ENCODE data around the gene TDRD10.

The TDRD10 gene

GRCh38 chr1:154489695-154490274, 12.2 kb upstream of the TDRD10 start:
- TF ChIP-seq EZH2 (IDR thresholded peaks at IDR 0.05; ENCODE audit: borderline replicate concordance, low read depth, low read length, severe bottlenecking) (no peak), CTCF (IDR thresholded peaks at IDR 0.05; ENCODE audit: borderline replicate concordance, extremely low read depth, low read length, poor library complexity, severe bottlenecking) (no peak)
- Histone ChIP-seq H2AFZ (ENCODE audit: low read depth, low read length) (no peak overlapping the region), H3K4me1 (ENCODE audit: insufficient read depth, low read length) (no peaks in the 10 kb centered on the region)

GRCh38 chr1:154490317-154490716, 11.7 kb upstream of the TDRD10 start:
- ATAC-seq (ENCODE audit: insufficient read depth, low read depth) (no peak), DNase-seq (no peak)
- no peaks in the 10 kb centered on the region for H4K20me1 ChIP-seq (ENCODE audit: insufficient read depth, low read length)
- no peak overlapping the region for H3K9ac ChIP-seq (ENCODE audit: low read depth, low read length)
- no peak overlapping the region for H3K27ac ChIP-seq (ENCODE audit: low read length)
- H3K36me3 ChIP-seq (ENCODE audit: insufficient read depth, low read length): no peaks in the 10 kb centered on the region
- no peak overlapping the region for H3K4me3 ChIP-seq (ENCODE audit: low read depth in 1 of 2, low read length in 2 of 2)
- H3K9me3 ChIP-seq (ENCODE audit: insufficient read depth, low read length, severe bottlenecking): no peaks in the 10 kb centered on the region
- no peaks in the 10 kb centered on the region for H3K79me2 ChIP-seq (ENCODE audit: insufficient read depth, low read length)
- no peak overlapping the region for H2AFZ ChIP-seq (ENCODE audit: low read depth, low read length)
- H3K27me3 ChIP-seq (ENCODE audit: insufficient read depth, low read length, poor library complexity): peaks cover 25% of the 10 kb centered on the region
- no peaks in the 10 kb centered on the region for H3K4me1 ChIP-seq (ENCODE audit: insufficient read depth, low read length)
- H3K4me2 ChIP-seq (ENCODE audit: insufficient read depth, low read length): no peak overlapping the region
- TF ChIP-seq CTCF (IDR thresholded peaks at IDR 0.05; ENCODE audit: borderline replicate concordance, extremely low read depth, low read length, poor library complexity, severe bottlenecking) (no peak), EZH2 (IDR thresholded peaks at IDR 0.05; ENCODE audit: borderline replicate concordance, low read depth, low read length, severe bottlenecking) (no peak)

More at GRCh38 chr1:154489695-154490274, 12.2 kb upstream of the TDRD10 start:
- H3K4me3 ChIP-seq (ENCODE audit: low read depth in 1 of 2, low read length in 2 of 2): no peak overlapping the region
- no peak overlapping the region for H3K9ac ChIP-seq (ENCODE audit: low read depth, low read length)
- ATAC-seq (ENCODE audit: insufficient read depth, low read depth) (no peak), DNase-seq (no peak)
- no peak overlapping the region for H3K4me2 ChIP-seq (ENCODE audit: insufficient read depth, low read length)
- no peaks in the 10 kb centered on the region for H4K20me1 ChIP-seq (ENCODE audit: insufficient read depth, low read length)
- H3K27me3 ChIP-seq (ENCODE audit: insufficient read depth, low read length, poor library complexity): peaks cover 21% of the 10 kb centered on the region
- no peaks in the 10 kb centered on the region for H3K79me2 ChIP-seq (ENCODE audit: insufficient read depth, low read length)
- no peaks in the 10 kb centered on the region for H3K9me3 ChIP-seq (ENCODE audit: insufficient read depth, low read length, severe bottlenecking)
- H3K27ac ChIP-seq (ENCODE audit: low read length): no peak overlapping the region
- H3K36me3 ChIP-seq (ENCODE audit: insufficient read depth, low read length): no peaks in the 10 kb centered on the region

GRCh38 chr1:154492115-154492514, 9.9 kb upstream of the TDRD10 start:
- ATAC-seq (ENCODE audit: insufficient read depth, low read depth): no peak
- no peak overlapping the region for H3K4me2 ChIP-seq (ENCODE audit: insufficient read depth, low read length)
- no peaks in the 10 kb centered on the region for H3K4me1 ChIP-seq (ENCODE audit: insufficient read depth, low read length)

More at GRCh38 chr1:154492115-154492514, 9.9 kb upstream of the TDRD10 start:
- TF ChIP-seq EZH2 (IDR thresholded peaks at IDR 0.05; ENCODE audit: borderline replicate concordance, low read depth, low read length, severe bottlenecking): no peak
- no peak for TF ChIP-seq CTCF (IDR thresholded peaks at IDR 0.05; ENCODE audit: borderline replicate concordance, extremely low read depth, low read length, poor library complexity, severe bottlenecking)
- Histone ChIP-seq H3K9me3 (ENCODE audit: insufficient read depth, low read length, severe bottlenecking) (no peaks in the 10 kb centered on the region), H3K79me2 (ENCODE audit: insufficient read depth, low read length) (no peaks in the 10 kb centered on the region), H3K4me3 (ENCODE audit: low read depth in 1 of 2, low read length in 2 of 2) (no peak overlapping the region), H3K9ac (ENCODE audit: low read depth, low read length) (no peak overlapping the region), H3K27me3 (ENCODE audit: insufficient read depth, low read length, poor library complexity) (peaks cover 34% of the 10 kb centered on the region), H3K36me3 (ENCODE audit: insufficient read depth, low read length) (no peaks in the 10 kb centered on the region), H3K27ac (ENCODE audit: low read length) (no peak overlapping the region), H4K20me1 (ENCODE audit: insufficient read depth, low read length) (no peaks in the 10 kb centered on the region), H2AFZ (ENCODE audit: low read depth, low read length) (no peak overlapping the region)
- DNase-seq: no peak
